22Rv1 (cell line): ENCODE data around the gene CAPN12.

Experiments used
- ZFX ChIP-seq: fragments of 450-650 bp; IDR thresholded peaks from 2 replicates; pipeline ENCODE4 v1.6.1; 2017; ENCODE audit warnings: antibody characterized with exemption, borderline replicate concordance
- TF ChIP-seq, protein P1 (sequence below): fragments of 450-650 bp; IDR thresholded peaks from 2 replicates; pipeline ENCODE4 v1.5.1; 2017; ENCODE audit warnings: mild to moderate bottlenecking

DNA sequence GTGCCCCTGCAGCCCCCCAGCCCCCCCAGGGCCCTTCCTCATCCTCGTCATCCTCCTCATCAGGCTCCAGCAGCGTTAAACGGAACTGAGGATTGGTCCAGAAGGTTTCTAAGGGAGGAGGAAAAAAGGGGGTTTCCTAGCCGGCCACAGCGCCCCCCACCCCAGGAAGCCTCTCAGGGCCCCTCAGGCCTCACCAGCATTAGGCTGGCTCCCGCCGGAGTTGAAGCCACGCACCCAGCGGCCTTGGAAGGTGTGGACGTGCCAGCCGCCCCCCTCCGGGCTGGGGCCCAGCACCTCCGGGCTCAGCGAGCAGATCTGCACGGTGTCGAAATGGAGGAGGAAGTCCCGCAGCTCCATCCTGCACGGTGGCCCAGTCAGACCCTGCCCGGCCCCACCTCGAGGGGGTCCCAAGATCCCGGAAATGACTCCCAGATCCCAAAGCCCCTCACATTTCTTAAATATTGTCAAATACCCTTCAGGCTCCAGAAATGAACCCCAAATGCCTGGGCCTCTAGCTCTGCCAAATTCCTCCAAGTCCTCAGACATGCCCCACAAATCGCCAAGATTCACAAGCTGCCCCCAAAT lies 6.9 kb downstream of the CAPN12 start:
- TF ChIP-seq, protein P1, sequence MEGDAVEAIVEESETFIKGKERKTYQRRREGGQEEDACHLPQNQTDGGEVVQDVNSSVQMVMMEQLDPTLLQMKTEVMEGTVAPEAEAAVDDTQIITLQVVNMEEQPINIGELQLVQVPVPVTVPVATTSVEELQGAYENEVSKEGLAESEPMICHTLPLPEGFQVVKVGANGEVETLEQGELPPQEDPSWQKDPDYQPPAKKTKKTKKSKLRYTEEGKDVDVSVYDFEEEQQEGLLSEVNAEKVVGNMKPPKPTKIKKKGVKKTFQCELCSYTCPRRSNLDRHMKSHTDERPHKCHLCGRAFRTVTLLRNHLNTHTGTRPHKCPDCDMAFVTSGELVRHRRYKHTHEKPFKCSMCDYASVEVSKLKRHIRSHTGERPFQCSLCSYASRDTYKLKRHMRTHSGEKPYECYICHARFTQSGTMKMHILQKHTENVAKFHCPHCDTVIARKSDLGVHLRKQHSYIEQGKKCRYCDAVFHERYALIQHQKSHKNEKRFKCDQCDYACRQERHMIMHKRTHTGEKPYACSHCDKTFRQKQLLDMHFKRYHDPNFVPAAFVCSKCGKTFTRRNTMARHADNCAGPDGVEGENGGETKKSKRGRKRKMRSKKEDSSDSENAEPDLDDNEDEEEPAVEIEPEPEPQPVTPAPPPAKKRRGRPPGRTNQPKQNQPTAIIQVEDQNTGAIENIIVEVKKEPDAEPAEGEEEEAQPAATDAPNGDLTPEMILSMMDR: no peak
- TF ChIP-seq ZFX: no peak
